Measurements from ENCODE around the gene KAT6B.
"Not testable (repeated sequence)": the region's sequence is repeated elsewhere in the genome, so short reads cannot be mapped to it uniquely, and the experiment has no call there.

KAT6B gene

GRCh38 chr10:74826142-74827044, at the start of gene KAT6B:
KAT6B (plus strand) TSS chr10:74826600; CDS start chr10:74842858, 16,258 bp downstream.
- DNase-seq (ENCODE audit: low read depth in 1 of 2, low spot score in 1 of 2): peak; percentile 97 to 100

- no peak for DNase-seq (ENCODE audit: low read depth in 1 of 2, low spot score in 1 of 2)
These were observed 47.8 kb upstream of the KAT6B start for GRCh38 chr10:74778436-74779094.

- not testable (repeated sequence) for DNase-seq (ENCODE audit: low read depth in 1 of 2, low spot score in 1 of 2)
These were observed 44.5 kb upstream of the KAT6B start for GRCh38 chr10:74781870-74782269.

- no peak for DNase-seq (ENCODE audit: low read depth in 1 of 2, low spot score in 1 of 2)
These were observed 41.9 kb upstream of the KAT6B start for GRCh38 chr10:74784462-74784861.

GRCh38 chr10:74786126-74786525, 40.3 kb upstream of the KAT6B start:
- DNase-seq (ENCODE audit: low read depth in 1 of 2, low spot score in 1 of 2): no peak

GRCh38 chr10:74787457-74787856, 38.9 kb upstream of the KAT6B start:
- no peak for DNase-seq (ENCODE audit: low read depth in 1 of 2, low spot score in 1 of 2)

GRCh38 chr10:74791979-74792378, 34.4 kb upstream of the KAT6B start:
- DNase-seq (ENCODE audit: low read depth in 1 of 2, low spot score in 1 of 2): not testable (repeated sequence)

GRCh38 chr10:74792726-74793125, 33.7 kb upstream of the KAT6B start:
- DNase-seq (ENCODE audit: low read depth in 1 of 2, low spot score in 1 of 2): no peak

GRCh38 chr10:74793240-74793639, 33.2 kb upstream of the KAT6B start:
- DNase-seq (ENCODE audit: low read depth in 1 of 2, low spot score in 1 of 2): not testable (repeated sequence)

GRCh38 chr10:74794531-74794930, 31.9 kb upstream of the KAT6B start:
- DNase-seq (ENCODE audit: low read depth in 1 of 2, low spot score in 1 of 2): no peak

GRCh38 chr10:74797550-74797949, 28.9 kb upstream of the KAT6B start:
- no peak for DNase-seq (ENCODE audit: low read depth in 1 of 2, low spot score in 1 of 2)

GRCh38 chr10:74799721-74800221, 26.6 kb upstream of the KAT6B start:
- peak in 1 of 2 donors; percentile 2 for DNase-seq (ENCODE audit: low read depth in 1 of 2, low spot score in 1 of 2)

- no peak for DNase-seq (ENCODE audit: low read depth in 1 of 2, low spot score in 1 of 2)
These were observed 25.0 kb upstream of the KAT6B start for GRCh38 chr10:74801447-74801846.

GRCh38 chr10:74808501-74808900, 17.9 kb upstream of the KAT6B start:
- no peak for DNase-seq (ENCODE audit: low read depth in 1 of 2, low spot score in 1 of 2)

GRCh38 chr10:74810087-74810486, 16.3 kb upstream of the KAT6B start:
- DNase-seq (ENCODE audit: low read depth in 1 of 2, low spot score in 1 of 2): no peak

- DNase-seq (ENCODE audit: low read depth in 1 of 2, low spot score in 1 of 2): no peak
These were observed 12.8 kb upstream of the KAT6B start for GRCh38 chr10:74813381-74814259.

GRCh38 chr10:74814797-74815196, 11.6 kb upstream of the KAT6B start:
- DNase-seq (ENCODE audit: low read depth in 1 of 2, low spot score in 1 of 2): no peak

- no peak for DNase-seq (ENCODE audit: low read depth in 1 of 2, low spot score in 1 of 2)
These were observed 9.4 kb upstream of the KAT6B start for GRCh38 chr10:74816824-74817498.

- no peak for DNase-seq (ENCODE audit: low read depth in 1 of 2, low spot score in 1 of 2)
These were observed 4.9 kb upstream of the KAT6B start for GRCh38 chr10:74821501-74821900.

- no peak for DNase-seq (ENCODE audit: low read depth in 1 of 2, low spot score in 1 of 2)
These were observed 4.3 kb upstream of the KAT6B start for GRCh38 chr10:74822101-74822500.

Measured in activated CD4-positive, alpha-beta T cell treated with anti-CD3 and anti-CD28 coated beads, Interleukin-2, amount 50 U/mL, for 24 hours (primary cell).